ENCODE results near the gene TMEM243. TPM values are rescaled to one million over a fixed set of nuclear protein-coding genes. Genes with fewer than 3 reads are reported as not detected.

Gene TMEM243
- total and polyA plus RNA-seq, 2 of the 13 experiments (the other 11 are each of a cell fraction or from before 2014, with no cell fraction given), result 25.1 to 31.2 TPM

DNA sequence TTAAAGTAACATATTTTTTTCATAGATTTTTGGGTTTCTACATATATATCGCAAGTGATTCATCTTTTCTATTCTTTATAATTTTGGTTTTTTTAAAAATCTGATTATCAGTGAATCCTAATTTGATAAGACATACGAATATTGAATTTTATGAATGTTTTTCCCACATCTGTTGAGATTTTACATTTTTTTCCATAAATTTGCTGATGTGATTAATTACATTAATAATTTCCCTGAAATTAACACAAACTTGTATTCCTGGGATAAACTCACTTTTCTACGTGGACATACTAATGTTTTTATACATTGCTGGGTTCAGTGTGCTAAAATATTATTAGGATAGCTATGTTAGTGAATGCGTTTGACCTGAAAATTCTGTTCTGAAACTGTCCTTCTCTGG, 41.2 kb downstream of the TMEM243 start:
- no peak for FAIRE-seq
- BruUV-seq (replicated peaks), result no TSS peak
- in situ Hi-C loops (cut with HindIII; ENCODE audit: extremely low pct_ligation_motif_present, low pct_unique_long_range_greater_than_20kb), result no loop called here

DNA sequence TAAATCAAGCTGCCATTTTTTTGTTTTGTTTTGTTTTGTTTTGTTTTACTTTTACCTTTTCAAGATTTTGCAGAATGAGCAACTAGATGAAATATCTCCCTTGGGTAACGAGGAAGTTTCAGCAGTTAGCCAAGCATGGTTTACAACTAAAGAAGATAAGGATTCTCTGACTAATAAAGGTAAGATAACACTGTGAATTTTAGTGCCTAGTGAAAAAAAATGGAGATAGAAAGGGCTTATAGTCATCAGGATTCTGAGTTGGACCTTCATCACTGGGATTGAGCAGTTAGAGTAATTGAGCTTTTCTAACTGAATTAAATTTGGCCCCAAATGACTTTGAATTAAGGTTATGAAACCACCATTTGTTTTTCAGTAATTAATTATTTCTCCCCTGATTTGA, 46.1 kb downstream of the TMEM243 start:
- Histone ChIP-seq H3K27ac (ENCODE audit: extremely low read length, insufficient read depth, low read length) (no peak overlapping the region), H2AFZ (ENCODE audit: low read length) (no peak overlapping the region), H3K4me1 (ENCODE audit: insufficient read depth, low read length) (no peaks in the 10 kb centered on the region), H3K4me2 (ENCODE audit: low read depth, low read length) (no peak overlapping the region), H4K20me1 (ENCODE audit: insufficient read depth, low read length) (no peaks in the 10 kb centered on the region), H3K9ac (ENCODE audit: insufficient read depth, low read depth, low read length) (no peak overlapping the region), H3K27me3 (ENCODE audit: control insufficient read depth in 1 of 2, insufficient read depth in 2 of 2, low read length in 2 of 2) (no peaks in the 10 kb centered on the region), H3K4me3 (replicated peaks in 1 of 3; ENCODE audit: insufficient read depth in 1 of 3, low read depth in 2 of 3, low read length in 3 of 3) (no peak overlapping the region), H3K9me3 (ENCODE audit: low read length) (no peaks in the 10 kb centered on the region), H3K36me3 (replicated peaks in 1 of 2; ENCODE audit: control insufficient read depth in 1 of 2, insufficient read depth in 2 of 2, low read length in 2 of 2) (peaks cover 14 to 75% of the 10 kb centered on the region in 2 experiments), H3K79me2 (ENCODE audit: insufficient read depth, low read length) (no peaks in the 10 kb centered on the region)
- no peak for DNase-seq (ENCODE audit: low spot score)
- in situ Hi-C loops (cut with HindIII; ENCODE audit: extremely low pct_ligation_motif_present, low pct_unique_long_range_greater_than_20kb) (no loop called here), intact Hi-C loops (cut with micrococcal nuclease; ENCODE audit: unreplicated experiment) (no loop called here)
- ChIA-PET POLR2A (no interaction called here), CTCF (ENCODE audit: low intra/inter-chr PET ratio, low total read pairs) (no interaction called here)
- BruUV-seq (replicated peaks), result no TSS peak
- ATAC-seq, result no peak
- no peak for TF ChIP-seq ZNF556 (CRISPR knock-in tag; IDR thresholded peaks at IDR 0.05; ENCODE audit: borderline replicate concordance)
- no peak for TF ChIP-seq FOXA1 (IDR thresholded peaks at IDR 0.05)
- TF ChIP-seq FOXA1 (CRISPR knock-in tag; IDR thresholded peaks at IDR 0.05), result no peak
- TF ChIP-seq, protein P1, sequence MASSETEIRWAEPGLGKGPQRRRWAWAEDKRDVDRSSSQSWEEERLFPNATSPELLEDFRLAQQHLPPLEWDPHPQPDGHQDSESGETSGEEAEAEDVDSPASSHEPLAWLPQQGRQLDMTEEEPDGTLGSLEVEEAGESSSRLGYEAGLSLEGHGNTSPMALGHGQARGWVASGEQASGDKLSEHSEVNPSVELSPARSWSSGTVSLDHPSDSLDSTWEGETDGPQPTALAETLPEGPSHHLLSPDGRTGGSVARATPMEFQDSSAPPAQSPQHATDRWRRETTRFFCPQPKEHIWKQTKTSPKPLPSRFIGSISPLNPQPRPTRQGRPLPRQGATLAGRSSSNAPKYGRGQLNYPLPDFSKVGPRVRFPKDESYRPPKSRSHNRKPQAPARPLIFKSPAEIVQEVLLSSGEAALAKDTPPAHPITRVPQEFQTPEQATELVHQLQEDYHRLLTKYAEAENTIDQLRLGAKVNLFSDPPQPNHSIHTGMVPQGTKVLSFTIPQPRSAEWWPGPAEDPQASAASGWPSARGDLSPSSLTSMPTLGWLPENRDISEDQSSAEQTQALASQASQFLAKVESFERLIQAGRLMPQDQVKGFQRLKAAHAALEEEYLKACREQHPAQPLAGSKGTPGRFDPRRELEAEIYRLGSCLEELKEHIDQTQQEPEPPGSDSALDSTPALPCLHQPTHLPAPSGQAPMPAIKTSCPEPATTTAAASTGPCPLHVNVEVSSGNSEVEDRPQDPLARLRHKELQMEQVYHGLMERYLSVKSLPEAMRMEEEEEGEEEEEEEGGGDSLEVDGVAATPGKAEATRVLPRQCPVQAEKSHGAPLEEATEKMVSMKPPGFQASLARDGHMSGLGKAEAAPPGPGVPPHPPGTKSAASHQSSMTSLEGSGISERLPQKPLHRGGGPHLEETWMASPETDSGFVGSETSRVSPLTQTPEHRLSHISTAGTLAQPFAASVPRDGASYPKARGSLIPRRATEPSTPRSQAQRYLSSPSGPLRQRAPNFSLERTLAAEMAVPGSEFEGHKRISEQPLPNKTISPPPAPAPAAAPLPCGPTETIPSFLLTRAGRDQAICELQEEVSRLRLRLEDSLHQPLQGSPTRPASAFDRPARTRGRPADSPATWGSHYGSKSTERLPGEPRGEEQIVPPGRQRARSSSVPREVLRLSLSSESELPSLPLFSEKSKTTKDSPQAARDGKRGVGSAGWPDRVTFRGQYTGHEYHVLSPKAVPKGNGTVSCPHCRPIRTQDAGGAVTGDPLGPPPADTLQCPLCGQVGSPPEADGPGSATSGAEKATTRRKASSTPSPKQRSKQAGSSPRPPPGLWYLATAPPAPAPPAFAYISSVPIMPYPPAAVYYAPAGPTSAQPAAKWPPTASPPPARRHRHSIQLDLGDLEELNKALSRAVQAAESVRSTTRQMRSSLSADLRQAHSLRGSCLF (CRISPR knock-in tag; IDR thresholded peaks at IDR 0.05; ENCODE audit: borderline replicate concordance), result no peak
- TF ChIP-seq, protein P2, sequence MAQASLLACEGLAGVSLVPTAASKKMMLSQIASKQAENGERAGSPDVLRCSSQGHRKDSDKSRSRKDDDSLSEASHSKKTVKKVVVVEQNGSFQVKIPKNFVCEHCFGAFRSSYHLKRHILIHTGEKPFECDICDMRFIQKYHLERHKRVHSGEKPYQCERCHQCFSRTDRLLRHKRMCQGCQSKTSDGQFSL (CRISPR knock-in tag; IDR thresholded peaks at IDR 0.05), result no peak
- TF ChIP-seq MTF1 (CRISPR knock-in tag; IDR thresholded peaks at IDR 0.05), result no peak
- FAIRE-seq, result no peak
- 98% methylated on average over 1 of the region's 1 CpG for WGBS (ENCODE audit: low lambda C conversion rate)

More for the DNA sequence above, 41.2 kb downstream of the TMEM243 start:
- DNase-seq (ENCODE audit: low spot score) (no peak), ATAC-seq (no peak)
- Histone ChIP-seq H3K36me3 (replicated peaks in 1 of 2; ENCODE audit: control insufficient read depth in 1 of 2, insufficient read depth in 2 of 2, low read length in 2 of 2) (peaks cover 12 to 61% of the 10 kb centered on the region in 2 experiments), H3K27me3 (ENCODE audit: control insufficient read depth in 1 of 2, insufficient read depth in 2 of 2, low read length in 2 of 2) (no peaks in the 10 kb centered on the region), H3K79me2 (ENCODE audit: insufficient read depth, low read length) (no peaks in the 10 kb centered on the region), H3K9me3 (ENCODE audit: low read length) (no peaks in the 10 kb centered on the region), H2AFZ (ENCODE audit: low read length) (no peak overlapping the region), H3K4me3 (replicated peaks in 1 of 3; ENCODE audit: insufficient read depth in 1 of 3, low read depth in 2 of 3, low read length in 3 of 3) (no peak overlapping the region), H3K9ac (ENCODE audit: insufficient read depth, low read depth, low read length) (no peak overlapping the region), H3K4me2 (ENCODE audit: low read depth, low read length) (no peak overlapping the region), H3K27ac (ENCODE audit: extremely low read length, insufficient read depth, low read length) (no peak overlapping the region), H3K4me1 (ENCODE audit: insufficient read depth, low read length) (no peaks in the 10 kb centered on the region), H4K20me1 (ENCODE audit: insufficient read depth, low read length) (no peaks in the 10 kb centered on the region)
- CTCF ChIA-PET (ENCODE audit: low intra/inter-chr PET ratio, low total read pairs), result no interaction called here
- intact Hi-C loops (cut with micrococcal nuclease; ENCODE audit: unreplicated experiment), result no loop called here
- 75% methylated on average over 4 of the region's 4 CpGs for WGBS (ENCODE audit: low lambda C conversion rate)
- POLR2A ChIA-PET, result no interaction called here
- TF ChIP-seq HDAC6 (IDR thresholded peaks at IDR 0.05; ENCODE audit: low read depth, low read length), result no peak
- TF ChIP-seq SALL1 (CRISPR knock-in tag; IDR thresholded peaks at IDR 0.05), result no peak
- TF ChIP-seq ZNF431 (CRISPR knock-in tag; IDR thresholded peaks at IDR 0.05; ENCODE audit: borderline replicate concordance, low read depth), result no peak
- TF ChIP-seq CENPX (CRISPR knock-in tag; IDR thresholded peaks at IDR 0.05), result no peak
- TF ChIP-seq, protein P3, sequence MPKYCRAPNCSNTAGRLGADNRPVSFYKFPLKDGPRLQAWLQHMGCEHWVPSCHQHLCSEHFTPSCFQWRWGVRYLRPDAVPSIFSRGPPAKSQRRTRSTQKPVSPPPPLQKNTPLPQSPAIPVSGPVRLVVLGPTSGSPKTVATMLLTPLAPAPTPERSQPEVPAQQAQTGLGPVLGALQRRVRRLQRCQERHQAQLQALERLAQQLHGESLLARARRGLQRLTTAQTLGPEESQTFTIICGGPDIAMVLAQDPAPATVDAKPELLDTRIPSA (CRISPR knock-in tag; IDR thresholded peaks at IDR 0.05; ENCODE audit: borderline replicate concordance), result no peak
- no peak for TF ChIP-seq ASH2L (IDR thresholded peaks at IDR 0.05; ENCODE audit: insufficient read length, low read depth, low read length)
- TF ChIP-seq ZNF3 (CRISPR knock-in tag; IDR thresholded peaks at IDR 0.05), result no peak
- TF ChIP-seq, protein P4, sequence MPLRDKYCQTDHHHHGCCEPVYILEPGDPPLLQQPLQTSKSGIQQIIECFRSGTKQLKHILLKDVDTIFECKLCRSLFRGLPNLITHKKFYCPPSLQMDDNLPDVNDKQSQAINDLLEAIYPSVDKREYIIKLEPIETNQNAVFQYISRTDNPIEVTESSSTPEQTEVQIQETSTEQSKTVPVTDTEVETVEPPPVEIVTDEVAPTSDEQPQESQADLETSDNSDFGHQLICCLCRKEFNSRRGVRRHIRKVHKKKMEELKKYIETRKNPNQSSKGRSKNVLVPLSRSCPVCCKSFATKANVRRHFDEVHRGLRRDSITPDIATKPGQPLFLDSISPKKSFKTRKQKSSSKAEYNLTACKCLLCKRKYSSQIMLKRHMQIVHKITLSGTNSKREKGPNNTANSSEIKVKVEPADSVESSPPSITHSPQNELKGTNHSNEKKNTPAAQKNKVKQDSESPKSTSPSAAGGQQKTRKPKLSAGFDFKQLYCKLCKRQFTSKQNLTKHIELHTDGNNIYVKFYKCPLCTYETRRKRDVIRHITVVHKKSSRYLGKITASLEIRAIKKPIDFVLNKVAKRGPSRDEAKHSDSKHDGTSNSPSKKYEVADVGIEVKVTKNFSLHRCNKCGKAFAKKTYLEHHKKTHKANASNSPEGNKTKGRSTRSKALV (CRISPR knock-in tag; IDR thresholded peaks at IDR 0.05), result no peak
